Tibial nerve (tissue), 4 donors: ENCODE results near the gene PRKCE. TPM values are rescaled to one million over a fixed set of nuclear protein-coding genes. Genes with fewer than 3 reads are reported as not detected.

Source experiments
- DNase-seq, 2 donors: peaks; one replicate each; pipeline ENCODE4 v3.0.0-alpha.2; 2019; ENCODE audit warnings: low spot score in 2 of 2
- H3K27ac ChIP-seq, 4 donors: fragments of 200-600 bp; sonication (generic) in 3 of 4; one replicate each; pipeline ENCODE4 v1.5.1; 2017 to 2019; ENCODE audit warnings: mild to moderate bottlenecking in 1 of 4
- H3K27me3 ChIP-seq, 2 donors: fragments of 200-600 bp; sonication (generic) in 1 of 2; one replicate each; pipeline versions ENCODE4 v1.5.1 to v1.6.0; 2017 to 2019
- H3K36me3 ChIP-seq, 3 donors: fragments of 200-600 bp; sonication (generic); one replicate each; pipeline ENCODE4 v1.5.1; 2018 to 2019
- H3K4me1 ChIP-seq, 4 donors: fragments of 200-600 bp; sonication (generic) in 3 of 4; one replicate each; pipeline ENCODE4 v1.5.1; 2017 to 2019
- H3K4me3 ChIP-seq, 4 donors: fragments of 200-600 bp; sonication (generic) in 3 of 4; one replicate each; pipeline ENCODE4 v1.5.1; 2017 to 2019; ENCODE audit warnings: mild to moderate bottlenecking in 1 of 4, moderate library complexity in 1 of 4
- H3K9me3 ChIP-seq, 4 donors: fragments of 200-600 bp; sonication (generic) in 3 of 4; one replicate each; pipeline ENCODE4 v1.5.1; 2017 to 2019
- EP300 ChIP-seq, 2 donors: sonication (generic); formaldehyde crosslinking; IDR thresholded peaks; one replicate each; pipeline ENCODE4 v1.6.1; 2017; ENCODE audit warnings: antibody characterized with exemption in 2 of 2, mild to moderate bottlenecking in 1 of 2
- POLR2A ChIP-seq, 2 donors: fragments of 450-650 bp; IDR thresholded peaks; one replicate each; pipeline ENCODE4 v1.6.1; 2017; ENCODE audit warnings: antibody characterized with exemption in 2 of 2, mild to moderate bottlenecking in 2 of 2, moderate library complexity in 2 of 2
- WGBS, 2 donors: methylation state at CpG; one replicate each; pipeline ENCODE4 v1.1.5; 2018; 5-methylcytosine and 5-hydroxymethylcytosine counted together
- total RNA-seq, 4 donors: library from RNA; depleted of rRNA; stranded (reverse); fragments of >200 nt; gene quantifications; one replicate each; pipeline ENCODE4 v1.1.0, GENCODE V29; 2016
- TF ChIP-seq, protein P1 (sequence below), 5 experiments: fragments of 200-600 bp in 3 of 5; fragments of 450-650 bp in 2 of 5; sonication (generic) in 3 of 5; IDR thresholded peaks; one replicate each; pipeline ENCODE4 v1.5.1; 2016 to 2019; ENCODE audit warnings: antibody characterized with exemption in 5 of 5, mild to moderate bottlenecking in 3 of 5, moderate library complexity in 2 of 5

PRKCE gene
- total RNA-seq, 4 donors from 2014 or later = 14.4 to 22.4 (median 17.9) TPM

DNA sequence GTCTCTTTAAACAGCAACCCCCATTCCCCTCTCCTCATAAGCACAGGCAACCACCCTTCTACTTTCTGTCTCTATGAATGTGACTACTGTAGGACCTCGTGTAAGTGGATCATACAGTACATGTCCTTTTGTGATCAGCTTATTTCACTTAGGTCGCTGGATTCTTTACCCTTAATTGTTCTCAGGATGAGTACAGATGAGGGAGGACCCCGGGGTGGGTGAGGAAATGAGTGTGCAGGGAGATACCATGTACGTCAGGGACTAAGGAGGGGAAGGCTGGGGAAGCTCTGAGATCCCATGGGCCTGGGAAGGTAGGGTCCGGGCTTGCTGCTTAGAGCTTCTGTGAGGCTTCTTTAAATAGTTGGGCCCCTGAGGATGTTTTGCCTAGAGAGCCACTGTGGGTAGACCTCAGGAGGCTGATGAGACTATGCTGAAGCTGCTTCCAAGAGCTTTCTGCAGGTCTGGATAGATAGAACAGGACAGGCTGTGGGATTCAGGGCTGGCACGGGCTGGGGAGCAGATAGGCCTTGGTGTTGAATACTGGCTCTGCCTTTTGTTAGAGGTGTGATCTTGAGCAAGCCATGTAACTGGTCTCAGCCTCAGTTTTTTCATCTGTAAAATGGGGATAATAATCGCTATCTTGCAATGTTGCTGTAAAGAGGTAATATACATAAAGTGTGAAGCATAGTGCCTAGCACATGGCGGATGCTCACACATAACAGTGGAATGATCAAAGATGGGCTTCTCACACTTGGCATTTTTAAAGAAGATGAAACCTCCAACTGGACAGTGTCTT lies 155.3 kb downstream of the PRKCE start:
- Histone ChIP-seq H3K4me1 (no peaks in the 10 kb centered on the region), H3K9me3 (no peaks in the 10 kb centered on the region), H3K4me3 (no peak overlapping the region), H3K27ac (no peak overlapping the region), H3K27me3 (no peaks in the 10 kb centered on the region), H3K36me3 (no peaks in the 10 kb centered on the region)
- 74 to 76% methylated on average over 8 of the region's 8 CpGs for whole genome bisulfite sequencing, 2 donors
- TF ChIP-seq, protein P1, sequence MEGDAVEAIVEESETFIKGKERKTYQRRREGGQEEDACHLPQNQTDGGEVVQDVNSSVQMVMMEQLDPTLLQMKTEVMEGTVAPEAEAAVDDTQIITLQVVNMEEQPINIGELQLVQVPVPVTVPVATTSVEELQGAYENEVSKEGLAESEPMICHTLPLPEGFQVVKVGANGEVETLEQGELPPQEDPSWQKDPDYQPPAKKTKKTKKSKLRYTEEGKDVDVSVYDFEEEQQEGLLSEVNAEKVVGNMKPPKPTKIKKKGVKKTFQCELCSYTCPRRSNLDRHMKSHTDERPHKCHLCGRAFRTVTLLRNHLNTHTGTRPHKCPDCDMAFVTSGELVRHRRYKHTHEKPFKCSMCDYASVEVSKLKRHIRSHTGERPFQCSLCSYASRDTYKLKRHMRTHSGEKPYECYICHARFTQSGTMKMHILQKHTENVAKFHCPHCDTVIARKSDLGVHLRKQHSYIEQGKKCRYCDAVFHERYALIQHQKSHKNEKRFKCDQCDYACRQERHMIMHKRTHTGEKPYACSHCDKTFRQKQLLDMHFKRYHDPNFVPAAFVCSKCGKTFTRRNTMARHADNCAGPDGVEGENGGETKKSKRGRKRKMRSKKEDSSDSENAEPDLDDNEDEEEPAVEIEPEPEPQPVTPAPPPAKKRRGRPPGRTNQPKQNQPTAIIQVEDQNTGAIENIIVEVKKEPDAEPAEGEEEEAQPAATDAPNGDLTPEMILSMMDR (IDR thresholded peaks at IDR 0.05) = no peak
- no peak for TF ChIP-seq POLR2A (IDR thresholded peaks at IDR 0.05)
- TF ChIP-seq EP300 (IDR thresholded peaks at IDR 0.05) = no peak
- DNase-seq = no peak

DNA sequence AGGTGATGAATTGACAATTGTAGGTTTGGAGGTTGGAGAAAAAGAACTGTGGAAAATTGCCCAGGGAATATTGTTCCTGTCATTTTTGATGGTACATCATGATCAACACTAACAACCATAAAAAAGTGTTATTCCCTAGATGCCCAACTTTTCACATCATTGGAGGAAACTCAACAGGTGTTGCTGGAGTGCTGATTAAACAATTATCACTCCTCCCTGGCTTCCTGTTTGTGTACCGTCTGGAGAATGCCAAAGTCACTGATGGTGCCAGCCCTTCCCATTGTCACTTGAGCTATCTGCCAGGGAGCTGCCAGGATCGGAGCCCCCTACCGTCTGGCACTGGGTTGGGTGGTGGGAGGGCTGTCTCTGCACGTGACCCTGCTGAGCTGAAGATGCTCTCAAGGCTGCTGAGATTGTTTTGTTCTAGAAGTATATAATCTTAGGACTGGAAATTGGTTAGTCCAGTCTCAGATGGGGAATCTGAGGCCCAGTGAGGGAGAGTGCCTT lies 156.9 kb downstream of the PRKCE start:
- WGBS, 2 donors = 77 to 80% methylated on average over 4 of the region's 4 CpGs
- no peaks in the 10 kb centered on the region for H3K27me3 ChIP-seq
- TF ChIP-seq, protein P1 (IDR thresholded peaks at IDR 0.05) = no peak
- TF ChIP-seq POLR2A (IDR thresholded peaks at IDR 0.05) (no peak), EP300 (IDR thresholded peaks at IDR 0.05) (no peak)
- no peaks in the 10 kb centered on the region for H3K9me3 ChIP-seq
- DNase-seq = no peak
- H3K27ac ChIP-seq = no peak overlapping the region
- H3K4me3 ChIP-seq = no peak overlapping the region
- peaks cover 0 to 15% (median 6%) of the 10 kb centered on the region in 4 donors for H3K4me1 ChIP-seq
- no peaks in the 10 kb centered on the region for H3K36me3 ChIP-seq

DNA sequence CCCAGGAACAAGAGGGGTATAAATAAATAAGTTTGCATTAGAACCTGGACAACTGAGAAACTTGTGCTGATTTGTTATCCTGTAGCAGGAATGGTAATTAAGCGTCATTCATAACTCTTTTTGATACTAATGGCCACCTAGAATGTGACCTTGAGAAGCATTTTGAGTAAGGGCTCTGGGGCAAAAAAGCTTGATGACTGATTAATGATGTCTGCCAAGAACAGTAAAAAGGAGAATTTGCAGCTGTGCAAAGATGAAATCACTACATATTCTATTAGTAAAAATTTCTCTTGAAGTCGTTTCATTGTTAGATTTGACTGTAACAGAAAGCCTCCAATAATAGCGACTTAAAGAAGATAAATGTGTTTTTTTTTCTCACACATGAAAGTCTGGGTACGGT lies 157.7 kb downstream of the PRKCE start:
- Histone ChIP-seq H3K36me3 (no peaks in the 10 kb centered on the region), H3K9me3 (no peaks in the 10 kb centered on the region), H3K27me3 (no peaks in the 10 kb centered on the region), H3K27ac (no peak overlapping the region), H3K4me3 (no peak overlapping the region), H3K4me1 (peaks cover 0 to 24% (median 10%) of the 10 kb centered on the region in 4 donors)
- 52 to 60% methylated on average over 4 of the region's 4 CpGs for WGBS, 2 donors
- no peak for DNase-seq
- no peak for TF ChIP-seq EP300 (IDR thresholded peaks at IDR 0.05)
- no peak for TF ChIP-seq POLR2A (IDR thresholded peaks at IDR 0.05)
- TF ChIP-seq, protein P1 (IDR thresholded peaks at IDR 0.05) = no peak

DNA sequence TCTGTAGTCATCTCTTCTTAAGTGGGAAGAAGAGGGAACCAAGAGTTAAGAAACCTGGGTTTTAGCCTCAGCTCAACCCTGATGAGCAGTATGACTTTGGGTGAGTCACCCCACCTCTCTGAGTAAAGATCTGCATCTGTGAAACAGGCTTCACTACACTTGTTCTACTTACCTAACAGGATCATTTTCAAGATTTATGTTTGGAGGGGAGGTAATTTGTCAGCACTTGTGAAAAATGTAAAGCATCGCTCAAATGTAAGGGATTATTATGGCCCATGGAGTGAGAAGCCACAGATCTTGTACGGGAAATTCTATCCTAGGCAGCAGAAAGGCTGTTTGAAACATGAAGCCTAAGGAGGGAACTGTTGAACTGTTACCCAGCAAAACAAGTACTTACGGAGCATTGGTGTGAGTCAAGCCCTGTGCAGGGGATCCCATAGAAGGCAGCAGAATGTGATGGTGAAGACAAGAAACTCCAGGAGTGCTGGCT lies 160.6 kb downstream of the PRKCE start:
- no peaks in the 10 kb centered on the region for H3K36me3 ChIP-seq
- 75 to 92% methylated on average over 3 of the region's 3 CpGs for WGBS, 2 donors
- H3K9me3 ChIP-seq = no peaks in the 10 kb centered on the region
- DNase-seq = no peak
- peaks cover 0 to 52% (median 23%) of the 10 kb centered on the region in 4 donors for H3K4me1 ChIP-seq
- H3K4me3 ChIP-seq = no peak overlapping the region
- TF ChIP-seq POLR2A (IDR thresholded peaks at IDR 0.05) = no peak
- TF ChIP-seq, protein P1 (IDR thresholded peaks at IDR 0.05) = no peak
- no peak for TF ChIP-seq EP300 (IDR thresholded peaks at IDR 0.05)
- no peak overlapping the region for H3K27ac ChIP-seq
- no peaks in the 10 kb centered on the region for H3K27me3 ChIP-seq
